ENCODE measurements around the gene CLDN24. TPM values are rescaled to one million over a fixed set of nuclear protein-coding genes. Genes with fewer than 3 reads are reported as not detected.

The CLDN24 gene
- total RNA-seq, 1 donor from 2014 or later: not detected

GRCh38 chr4:183284258-183284785 is 37.9 kb downstream of the CLDN24 start:
- Histone ChIP-seq H3K27ac (no peak overlapping the region), H3F3A (ENCODE audit: low read depth) (no peaks in the 10 kb centered on the region), H3K79me2 (ENCODE audit: low read depth) (no peaks in the 10 kb centered on the region), H3K4me2 (no peak overlapping the region), H3K27me3 (no peaks in the 10 kb centered on the region), H3K9me3 (ENCODE audit: low read depth) (no peaks in the 10 kb centered on the region), H4K20me1 (ENCODE audit: low read depth) (no peaks in the 10 kb centered on the region), H3K4me3 (no peak overlapping the region), H3K36me3 (peaks cover 16% of the 10 kb centered on the region), H2AFZ (replicated peaks) (no peak overlapping the region), H3K4me1 (no peaks in the 10 kb centered on the region), H3K9ac (no peak overlapping the region)
- Mint-ChIP-seq H3K27me3 (ENCODE audit: insufficient read depth, low read depth) (peaks cover 4% of the 10 kb centered on the region), H3K36me3 (peaks cover 27% of the 10 kb centered on the region), H3K4me3 (no peak overlapping the region), H3K4me1 (no peaks in the 10 kb centered on the region), H3K9me3 (no peaks in the 10 kb centered on the region), H3K27ac (no peak overlapping the region)
- DNase-seq (ENCODE audit: low spot score): no peak
- TF ChIP-seq EZH2phosphoT487 (IDR thresholded peaks at IDR 0.05) (no peak), EZH2 (IDR thresholded peaks at IDR 0.05) (no peak), CTCF (IDR thresholded peaks at IDR 0.05) (no peak)

- Mint-ChIP-seq H3K36me3 (peaks cover 39% of the 10 kb centered on the region), H3K4me1 (no peaks in the 10 kb centered on the region), H3K9me3 (peaks cover 21% of the 10 kb centered on the region), H3K4me3 (no peak overlapping the region), H3K27me3 (ENCODE audit: insufficient read depth, low read depth) (no peaks in the 10 kb centered on the region), H3K27ac (no peak overlapping the region)
- H3K4me2 ChIP-seq: no peak overlapping the region
- TF ChIP-seq CTCF (IDR thresholded peaks at IDR 0.05) (no peak), EZH2phosphoT487 (IDR thresholded peaks at IDR 0.05) (no peak), EZH2 (IDR thresholded peaks at IDR 0.05) (no peak)
- H3K4me1 ChIP-seq: no peaks in the 10 kb centered on the region
- no peaks in the 10 kb centered on the region for H3F3A ChIP-seq (ENCODE audit: low read depth)
- no peaks in the 10 kb centered on the region for H3K79me2 ChIP-seq (ENCODE audit: low read depth)
- no peak overlapping the region for H3K27ac ChIP-seq
- no peak overlapping the region for H2AFZ ChIP-seq (replicated peaks)
- H3K4me3 ChIP-seq: no peak overlapping the region
- no peaks in the 10 kb centered on the region for H4K20me1 ChIP-seq (ENCODE audit: low read depth)
- no peaks in the 10 kb centered on the region for H3K27me3 ChIP-seq
- H3K36me3 ChIP-seq: peaks cover 45% of the 10 kb centered on the region
- no peak for DNase-seq (ENCODE audit: low spot score)
- peaks cover 26% of the 10 kb centered on the region for H3K9me3 ChIP-seq (ENCODE audit: low read depth)
- H3K9ac ChIP-seq: no peak overlapping the region
Observed at GRCh38 chr4:183276106-183276505, 46.1 kb downstream of the CLDN24 start.

DNA sequence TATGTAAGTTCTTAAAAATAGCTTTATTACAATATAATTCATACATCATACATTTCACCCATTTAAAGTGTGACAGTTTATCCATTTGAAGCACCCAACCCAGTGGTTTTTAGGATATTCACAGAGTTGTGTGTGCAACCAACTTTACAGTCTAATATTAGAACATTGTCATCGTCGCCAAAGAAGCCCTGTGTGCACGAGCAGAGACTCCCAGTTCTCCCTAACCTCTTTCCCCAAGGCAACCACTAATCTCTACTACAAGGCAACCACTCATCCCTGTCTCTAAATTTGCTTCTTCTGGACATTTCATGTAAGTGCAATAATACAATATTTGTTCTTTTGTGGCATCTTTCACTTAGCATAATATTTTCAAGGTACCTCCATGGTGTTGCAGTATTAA is 49.8 kb downstream of the CLDN24 start:
- no peaks in the 10 kb centered on the region for H3F3A ChIP-seq (ENCODE audit: low read depth)
- no peak overlapping the region for H3K4me3 Mint-ChIP-seq
- H3K4me3 ChIP-seq: no peak overlapping the region
- H4K20me1 ChIP-seq (ENCODE audit: low read depth): no peaks in the 10 kb centered on the region
- no peaks in the 10 kb centered on the region for H3K79me2 ChIP-seq (ENCODE audit: low read depth)
- peaks cover 21% of the 10 kb centered on the region for H3K9me3 Mint-ChIP-seq
- TF ChIP-seq CTCF (IDR thresholded peaks at IDR 0.05) (no peak), EZH2 (IDR thresholded peaks at IDR 0.05) (no peak), EZH2phosphoT487 (IDR thresholded peaks at IDR 0.05) (no peak)
- H3K27me3 Mint-ChIP-seq (ENCODE audit: insufficient read depth, low read depth): no peaks in the 10 kb centered on the region
- no peak overlapping the region for H2AFZ ChIP-seq (replicated peaks)
- peaks cover 44% of the 10 kb centered on the region for H3K36me3 Mint-ChIP-seq
- peaks cover 36% of the 10 kb centered on the region for H3K36me3 ChIP-seq
- H3K27me3 ChIP-seq: no peaks in the 10 kb centered on the region
- H3K27ac ChIP-seq: no peak overlapping the region
- DNase-seq (ENCODE audit: low spot score): no peak
- peaks cover 26% of the 10 kb centered on the region for H3K9me3 ChIP-seq (ENCODE audit: low read depth)
- no peaks in the 10 kb centered on the region for H3K4me1 ChIP-seq
- no peak overlapping the region for H3K9ac ChIP-seq
- H3K27ac Mint-ChIP-seq: no peak overlapping the region
- H3K4me2 ChIP-seq: no peak overlapping the region
- no peaks in the 10 kb centered on the region for H3K4me1 Mint-ChIP-seq

Other genes with a start within 250 kb of the CLDN24 start
- gene WWC2, start 223.2 kb downstream of the CLDN24 start, total RNA-seq (ENCODE audit: low replicate concordance): 31.7 and 39.6 TPM in 2 replicates
- gene CLDN22, start 2.1 kb downstream of the CLDN24 start, total RNA-seq (ENCODE audit: low replicate concordance): not detected in 2 replicates
- 35.3 and 38.1 TPM in 2 replicates for gene CDKN2AIP, start 122.2 kb upstream of the CLDN24 start, total RNA-seq (ENCODE audit: low replicate concordance)
- gene ING2, start 182.6 kb upstream of the CLDN24 start, total RNA-seq (ENCODE audit: low replicate concordance): 20.9 and 38.0 TPM in 2 replicates